OCI-LY1 (cell line): ENCODE results near the gene PLXNA2.

Source experiments
- H2AFZ ChIP-seq: fragments of 200-600 bp; sonication (generic), shearing (Covaris generic); 2 replicates; pipeline ENCODE4 v1.6.0; 2014; ENCODE audit warnings: antibody characterized with exemption, mild to moderate bottlenecking, low read length
- H3F3A ChIP-seq: fragments of 200-600 bp; sonication (generic), shearing (Covaris generic); 2 replicates; pipeline ENCODE4 v1.6.0; 2014; ENCODE audit warnings: mild to moderate bottlenecking, antibody characterized with exemption, low read length, moderate library complexity; ENCODE audit not compliant: insufficient read depth
- H3K27ac ChIP-seq: fragments of 200-600 bp; sonication (generic); 2 replicates; pipeline ENCODE4 v1.5.1; 2014; ENCODE audit warnings: low read length, mixed run types, mild to moderate bottlenecking, low read depth; ENCODE audit not compliant: poor library complexity, severe bottlenecking
- H3K27me3 ChIP-seq: fragments of 200-600 bp; sonication (generic); 2 replicates; pipeline ENCODE4 v1.6.0; 2014; ENCODE audit warnings: antibody characterized with exemption, mild to moderate bottlenecking, low read length, moderate library complexity; ENCODE audit not compliant: insufficient read depth
- H3K36me3 ChIP-seq: fragments of 200-600 bp; sonication (generic); 2 replicates; pipeline ENCODE4 v1.6.1; 2014; ENCODE audit warnings: mild to moderate bottlenecking, antibody characterized with exemption, low read length, moderate library complexity, mixed read lengths; ENCODE audit not compliant: insufficient read depth
- H3K4me1 ChIP-seq: fragments of 200-600 bp; sonication (generic); 2 replicates; pipeline ENCODE4 v1.5.1; 2014; ENCODE audit warnings: mild to moderate bottlenecking, low read length, moderate library complexity; ENCODE audit not compliant: insufficient read depth, severe bottlenecking
- H3K4me2 ChIP-seq: fragments of 200-600 bp; sonication (generic), shearing (Covaris generic); 2 replicates; pipeline ENCODE4 v1.6.1; 2014; ENCODE audit warnings: low read length
- H3K4me3 ChIP-seq: fragments of 200-600 bp; sonication (generic); 2 replicates; pipeline ENCODE4 v1.5.1; 2014; ENCODE audit warnings: low read length, low read depth, mild to moderate bottlenecking, mixed read lengths; ENCODE audit not compliant: poor library complexity, severe bottlenecking
- H3K79me2 ChIP-seq: fragments of 200-600 bp; shearing (Covaris generic); 2 replicates; pipeline ENCODE4 v1.6.1; 2016; ENCODE audit warnings: mixed run types, low read length, mixed read lengths; ENCODE audit not compliant: insufficient read depth
- H3K9ac ChIP-seq: fragments of 200-600 bp; sonication (generic), shearing (Covaris generic); 2 replicates; pipeline ENCODE4 v1.6.1; 2014; ENCODE audit warnings: mild to moderate bottlenecking, low read length, mixed read lengths
- H3K9me2 ChIP-seq: fragments of 200-600 bp; sonication (generic), shearing (Covaris generic); 2 replicates; pipeline ENCODE4 v1.6.1; 2014; ENCODE audit warnings: low read depth, mild to moderate bottlenecking, low read length, mixed read lengths
- H3K9me3 ChIP-seq: fragments of 200-600 bp; shearing (Covaris generic); 2 replicates; pipeline ENCODE4 v1.6.1; 2014; ENCODE audit warnings: low read length, mixed read lengths
- H4K20me1 ChIP-seq: fragments of 200-600 bp; sonication (generic), shearing (Covaris generic); 2 replicates; pipeline ENCODE4 v1.6.0; 2016; ENCODE audit warnings: mild to moderate bottlenecking, low read length; ENCODE audit not compliant: insufficient read depth
- EZH2 ChIP-seq: fragments of 200-600 bp; sonication (generic), shearing (Covaris generic); IDR thresholded peaks from 2 replicates; pipeline ENCODE4 v1.8.0; 2017; ENCODE audit warnings: borderline replicate concordance, mixed run types, mild to moderate bottlenecking, antibody characterized with exemption, low read length, moderate library complexity, mixed read lengths
- TF ChIP-seq, protein P1 (sequence below): fragments of 200-600 bp; sonication (generic), shearing (Covaris generic); IDR thresholded peaks from 2 replicates; pipeline ENCODE4 v1.5.1; 2017; ENCODE audit warnings: mild to moderate bottlenecking, antibody characterized with exemption, low read length, moderate library complexity, mixed read lengths

The PLXNA2 gene

DNA sequence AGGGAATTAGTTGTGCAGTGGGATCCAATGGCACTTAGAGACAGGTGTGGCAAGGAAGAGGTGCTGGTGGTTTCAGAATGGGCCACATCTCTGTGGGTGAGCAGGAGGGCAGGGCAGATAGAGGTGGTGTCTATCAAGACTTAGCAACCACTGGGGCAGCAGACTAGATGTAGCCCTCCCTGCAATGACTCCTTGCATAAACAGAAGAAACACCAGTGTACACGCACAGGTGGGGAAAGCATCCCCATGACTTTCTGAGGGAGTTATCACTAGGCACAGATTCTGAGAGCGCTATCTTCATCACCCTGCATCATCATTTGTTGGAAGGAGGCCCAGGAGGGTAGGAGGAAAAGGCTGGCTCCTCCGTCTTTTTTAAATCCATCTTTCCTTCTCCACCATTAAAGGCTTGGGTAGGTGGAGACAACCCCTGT lies 58.4 kb downstream of the PLXNA2 start:
- H3K27me3 ChIP-seq: no peaks in the 10 kb centered on the region
- no peak overlapping the region for H2AFZ ChIP-seq
- H3K9me2 ChIP-seq: no peaks in the 10 kb centered on the region
- no peaks in the 10 kb centered on the region for H4K20me1 ChIP-seq
- no peak overlapping the region for H3K27ac ChIP-seq
- no peaks in the 10 kb centered on the region for H3K36me3 ChIP-seq
- H3K9ac ChIP-seq: no peak overlapping the region
- H3K4me1 ChIP-seq: no peaks in the 10 kb centered on the region
- no peaks in the 10 kb centered on the region for H3F3A ChIP-seq
- no peak overlapping the region for H3K4me2 ChIP-seq
- TF ChIP-seq, protein P1, sequence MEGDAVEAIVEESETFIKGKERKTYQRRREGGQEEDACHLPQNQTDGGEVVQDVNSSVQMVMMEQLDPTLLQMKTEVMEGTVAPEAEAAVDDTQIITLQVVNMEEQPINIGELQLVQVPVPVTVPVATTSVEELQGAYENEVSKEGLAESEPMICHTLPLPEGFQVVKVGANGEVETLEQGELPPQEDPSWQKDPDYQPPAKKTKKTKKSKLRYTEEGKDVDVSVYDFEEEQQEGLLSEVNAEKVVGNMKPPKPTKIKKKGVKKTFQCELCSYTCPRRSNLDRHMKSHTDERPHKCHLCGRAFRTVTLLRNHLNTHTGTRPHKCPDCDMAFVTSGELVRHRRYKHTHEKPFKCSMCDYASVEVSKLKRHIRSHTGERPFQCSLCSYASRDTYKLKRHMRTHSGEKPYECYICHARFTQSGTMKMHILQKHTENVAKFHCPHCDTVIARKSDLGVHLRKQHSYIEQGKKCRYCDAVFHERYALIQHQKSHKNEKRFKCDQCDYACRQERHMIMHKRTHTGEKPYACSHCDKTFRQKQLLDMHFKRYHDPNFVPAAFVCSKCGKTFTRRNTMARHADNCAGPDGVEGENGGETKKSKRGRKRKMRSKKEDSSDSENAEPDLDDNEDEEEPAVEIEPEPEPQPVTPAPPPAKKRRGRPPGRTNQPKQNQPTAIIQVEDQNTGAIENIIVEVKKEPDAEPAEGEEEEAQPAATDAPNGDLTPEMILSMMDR: no peak
- TF ChIP-seq EZH2: no peak
- no peak overlapping the region for H3K4me3 ChIP-seq
- no peaks in the 10 kb centered on the region for H3K79me2 ChIP-seq
- H3K9me3 ChIP-seq: no peaks in the 10 kb centered on the region

DNA sequence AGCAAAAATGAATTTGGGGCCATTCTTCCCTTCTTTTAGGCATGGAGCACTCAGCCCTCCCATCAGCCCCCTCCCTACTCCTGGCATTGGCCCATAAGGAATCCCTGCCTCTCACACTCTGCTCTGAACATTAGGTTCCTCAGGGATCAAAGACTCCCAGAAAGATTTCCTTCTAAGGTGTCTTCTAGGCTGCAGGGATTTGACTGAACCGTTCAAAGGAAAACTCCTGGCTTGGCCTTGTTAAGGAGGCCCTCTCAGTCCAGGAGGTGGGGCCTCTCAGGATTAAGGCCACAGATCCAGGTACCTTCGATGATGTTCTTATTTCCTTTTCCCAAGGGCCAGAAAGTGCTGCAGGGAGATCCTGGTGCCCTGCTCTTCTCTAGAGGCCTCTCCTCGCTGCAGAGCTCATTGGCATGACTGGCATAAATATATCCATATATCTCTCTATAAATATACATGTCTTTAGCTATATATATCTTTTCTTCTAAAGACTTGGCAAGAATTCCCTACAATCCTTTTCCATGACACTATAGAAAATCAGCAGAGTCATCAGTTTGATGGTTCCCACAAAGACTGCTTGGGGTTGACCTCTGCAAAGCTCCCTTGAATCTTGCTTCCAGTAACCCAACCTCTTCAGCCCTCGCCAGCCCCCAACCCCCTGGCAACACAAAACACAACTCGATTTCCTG lies 59.1 kb downstream of the PLXNA2 start:
- Histone ChIP-seq H4K20me1 (no peaks in the 10 kb centered on the region), H3K9me2 (no peaks in the 10 kb centered on the region), H3K4me2 (no peak overlapping the region), H3K9me3 (no peaks in the 10 kb centered on the region), H3K4me1 (no peaks in the 10 kb centered on the region), H3K36me3 (no peaks in the 10 kb centered on the region), H3F3A (no peaks in the 10 kb centered on the region), H3K27me3 (no peaks in the 10 kb centered on the region), H3K9ac (no peak overlapping the region), H3K79me2 (no peaks in the 10 kb centered on the region), H3K27ac (no peak overlapping the region), H3K4me3 (no peak overlapping the region), H2AFZ (no peak overlapping the region)
- TF ChIP-seq EZH2: no peak
- TF ChIP-seq, protein P1: no peak

DNA sequence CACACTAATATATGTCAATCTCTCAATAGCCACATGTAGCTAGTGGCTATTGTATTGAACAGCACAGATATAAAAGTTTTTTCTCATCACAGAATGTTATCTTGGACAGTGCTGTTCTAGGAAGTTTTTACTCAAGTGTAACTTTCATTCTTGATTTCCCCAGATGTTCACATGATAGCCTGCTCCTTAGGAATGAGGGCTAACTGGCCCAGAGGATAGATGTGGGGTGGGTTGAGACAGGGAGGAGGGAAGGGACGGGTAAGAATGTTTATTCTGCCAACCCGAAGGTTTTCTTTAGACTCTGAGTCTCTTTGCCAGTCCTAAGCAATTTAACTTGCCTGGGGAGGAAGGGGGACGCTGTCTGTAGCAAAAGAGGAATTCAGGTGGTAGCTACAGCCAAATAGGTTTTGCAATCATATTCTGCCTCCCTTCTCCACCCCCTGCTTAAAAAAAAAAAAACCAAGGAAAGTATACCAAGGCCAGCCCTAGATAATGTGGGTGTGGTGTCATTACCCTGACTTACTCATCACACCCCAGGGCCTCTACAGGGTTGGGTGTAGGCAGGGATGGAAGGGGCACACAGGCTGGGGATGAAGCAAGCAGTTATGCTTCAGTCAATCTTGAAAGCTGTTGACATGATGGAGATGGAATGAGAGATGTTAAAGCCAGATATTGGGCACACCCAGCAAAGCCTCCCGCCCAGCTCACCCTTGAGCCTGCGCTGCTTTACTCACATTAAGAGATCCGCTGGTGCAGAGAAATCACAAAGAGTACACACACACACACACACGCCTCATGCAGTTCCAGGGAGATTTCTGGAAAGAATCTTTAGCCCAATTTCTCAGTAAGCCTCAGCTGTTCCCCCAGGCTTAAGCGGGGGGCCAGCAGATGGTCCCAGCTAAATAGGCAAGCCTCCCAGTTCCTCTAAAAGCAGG lies 59.9 kb downstream of the PLXNA2 start:
- TF ChIP-seq, protein P1: no peak
- no peak for TF ChIP-seq EZH2
- H3K4me2 ChIP-seq: no peak overlapping the region
- no peak overlapping the region for H3K27ac ChIP-seq

More for the DNA sequence above, 59.9 kb downstream of the PLXNA2 start:
- Histone ChIP-seq H3K9ac (no peak overlapping the region), H3K4me3 (no peak overlapping the region), H3K79me2 (no peaks in the 10 kb centered on the region), H3K9me3 (no peaks in the 10 kb centered on the region), H2AFZ (no peak overlapping the region), H3K27me3 (no peaks in the 10 kb centered on the region), H3K4me1 (no peaks in the 10 kb centered on the region), H3F3A (no peaks in the 10 kb centered on the region), H3K9me2 (no peaks in the 10 kb centered on the region), H4K20me1 (no peaks in the 10 kb centered on the region), H3K36me3 (no peaks in the 10 kb centered on the region)
